ENCODE data around the gene ARRB1. TPM values are rescaled to one million over a fixed set of nuclear protein-coding genes. Genes with fewer than 3 reads are reported as not detected.

The ARRB1 gene
- total and polyA plus RNA-seq, 2 of the 13 experiments (the other 11 are each of a cell fraction or from before 2014, with no cell fraction given): 22.5 to 35.7 TPM

GRCh38 chr11:75384438-75385080, 33.1 kb upstream of the ARRB1 start (continued):
- no peak for TF ChIP-seq AHDC1 (CRISPR knock-in tag; IDR thresholded peaks at IDR 0.05; ENCODE audit: borderline replicate concordance)
- no peak for TF ChIP-seq HBP1 (CRISPR knock-in tag; IDR thresholded peaks at IDR 0.05; ENCODE audit: low read depth)
- TF ChIP-seq ZNF563 (CRISPR knock-in tag; IDR thresholded peaks at IDR 0.05): no peak
- no peak for TF ChIP-seq ZNF709 (CRISPR knock-in tag; IDR thresholded peaks at IDR 0.05)
- no peak for TF ChIP-seq DPF2 (CRISPR knock-in tag; IDR thresholded peaks at IDR 0.05; ENCODE audit: borderline replicate concordance, low read depth)
- TF ChIP-seq ZKSCAN1 (IDR thresholded peaks at IDR 0.05; ENCODE audit: low read length): no peak
- no peak for TF ChIP-seq MED8 (CRISPR knock-in tag; IDR thresholded peaks at IDR 0.05; ENCODE audit: insufficient replicate concordance)
- no peak for TF ChIP-seq SCMH1 (CRISPR knock-in tag; IDR thresholded peaks at IDR 0.05; ENCODE audit: borderline replicate concordance)
- no peak for TF ChIP-seq MAZ (IDR thresholded peaks at IDR 0.05; ENCODE audit: borderline replicate concordance, low read depth, low read length)
- TF ChIP-seq MAZ (CRISPR knock-in tag; IDR thresholded peaks at IDR 0.05; ENCODE audit: low read depth): peak; percentile 34; the same call in 1 of the 2 replicates
- TF ChIP-seq, protein P1, sequence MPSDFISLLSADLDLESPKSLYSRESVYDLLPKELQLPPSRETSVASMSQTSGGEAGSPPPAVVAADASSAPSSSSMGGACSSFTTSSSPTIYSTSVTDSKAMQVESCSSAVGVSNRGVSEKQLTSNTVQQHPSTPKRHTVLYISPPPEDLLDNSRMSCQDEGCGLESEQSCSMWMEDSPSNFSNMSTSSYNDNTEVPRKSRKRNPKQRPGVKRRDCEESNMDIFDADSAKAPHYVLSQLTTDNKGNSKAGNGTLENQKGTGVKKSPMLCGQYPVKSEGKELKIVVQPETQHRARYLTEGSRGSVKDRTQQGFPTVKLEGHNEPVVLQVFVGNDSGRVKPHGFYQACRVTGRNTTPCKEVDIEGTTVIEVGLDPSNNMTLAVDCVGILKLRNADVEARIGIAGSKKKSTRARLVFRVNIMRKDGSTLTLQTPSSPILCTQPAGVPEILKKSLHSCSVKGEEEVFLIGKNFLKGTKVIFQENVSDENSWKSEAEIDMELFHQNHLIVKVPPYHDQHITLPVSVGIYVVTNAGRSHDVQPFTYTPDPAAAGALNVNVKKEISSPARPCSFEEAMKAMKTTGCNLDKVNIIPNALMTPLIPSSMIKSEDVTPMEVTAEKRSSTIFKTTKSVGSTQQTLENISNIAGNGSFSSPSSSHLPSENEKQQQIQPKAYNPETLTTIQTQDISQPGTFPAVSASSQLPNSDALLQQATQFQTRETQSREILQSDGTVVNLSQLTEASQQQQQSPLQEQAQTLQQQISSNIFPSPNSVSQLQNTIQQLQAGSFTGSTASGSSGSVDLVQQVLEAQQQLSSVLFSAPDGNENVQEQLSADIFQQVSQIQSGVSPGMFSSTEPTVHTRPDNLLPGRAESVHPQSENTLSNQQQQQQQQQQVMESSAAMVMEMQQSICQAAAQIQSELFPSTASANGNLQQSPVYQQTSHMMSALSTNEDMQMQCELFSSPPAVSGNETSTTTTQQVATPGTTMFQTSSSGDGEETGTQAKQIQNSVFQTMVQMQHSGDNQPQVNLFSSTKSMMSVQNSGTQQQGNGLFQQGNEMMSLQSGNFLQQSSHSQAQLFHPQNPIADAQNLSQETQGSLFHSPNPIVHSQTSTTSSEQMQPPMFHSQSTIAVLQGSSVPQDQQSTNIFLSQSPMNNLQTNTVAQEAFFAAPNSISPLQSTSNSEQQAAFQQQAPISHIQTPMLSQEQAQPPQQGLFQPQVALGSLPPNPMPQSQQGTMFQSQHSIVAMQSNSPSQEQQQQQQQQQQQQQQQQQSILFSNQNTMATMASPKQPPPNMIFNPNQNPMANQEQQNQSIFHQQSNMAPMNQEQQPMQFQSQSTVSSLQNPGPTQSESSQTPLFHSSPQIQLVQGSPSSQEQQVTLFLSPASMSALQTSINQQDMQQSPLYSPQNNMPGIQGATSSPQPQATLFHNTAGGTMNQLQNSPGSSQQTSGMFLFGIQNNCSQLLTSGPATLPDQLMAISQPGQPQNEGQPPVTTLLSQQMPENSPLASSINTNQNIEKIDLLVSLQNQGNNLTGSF (CRISPR knock-in tag; IDR thresholded peaks at IDR 0.05): no peak
- 0 out of 2 replicates have a peak, but pooled peaks have one; percentile 55 for TF ChIP-seq TSC22D2 (CRISPR knock-in tag; IDR thresholded peaks at IDR 0.05; ENCODE audit: borderline replicate concordance)
- TF ChIP-seq HIVEP1 (CRISPR knock-in tag; IDR thresholded peaks at IDR 0.05): no peak; the same call in 1 of the 2 replicates
- TF ChIP-seq ZNF775 (CRISPR knock-in tag; IDR thresholded peaks at IDR 0.05; ENCODE audit: borderline replicate concordance): no peak
- TF ChIP-seq SKI (IDR thresholded peaks at IDR 0.05; ENCODE audit: partially characterized antibody): no peak
- no peak for TF ChIP-seq MTA3 (CRISPR knock-in tag; IDR thresholded peaks at IDR 0.05)
- no peak for TF ChIP-seq ZNF292 (CRISPR knock-in tag; IDR thresholded peaks at IDR 0.05; ENCODE audit: borderline replicate concordance, low read depth)
